GM12878 (cell line): ENCODE results near the gene SHROOM1. TPM values are rescaled to one million over a fixed set of nuclear protein-coding genes. Genes with fewer than 3 reads are reported as not detected.

Experiments used
- ATAC-seq: fragments of 200-7000 bp; cut with Tn5 transposase; 3 replicates; pipeline ENCODE4 v1.9.1; 2020; ENCODE audit warnings: mild to moderate bottlenecking, moderate library complexity
- BruUV-seq: library from RNA; stranded (reverse); fragments of 400-500 nt; replicated peaks from 2 replicates; lab custom pipeline; 2021; lab: Mats Ljungman, UMichigan
- CTCF ChIA-PET: fragments of 300-600 bp; sonication (Branson Sonifier 250); formaldehyde crosslinking; extraction: SDS; loops from one replicate; lab custom pipeline; 2021; ENCODE audit warnings: inconsistent platforms; lab: Yijun Ruan, JAX
- POLR2A ChIA-PET: fragments of 350-600 bp; formaldehyde crosslinking; extraction: SDS; loops from one replicate; lab custom pipeline; 2021; ENCODE audit warnings: inconsistent platforms; lab: Charles Lee
- RAD21 ChIA-PET: fragments of 300-600 bp; sonication (Branson Sonifier 250); formaldehyde crosslinking; loops from one replicate; lab custom pipeline; 2023; ENCODE audit warnings: antibody characterized with exemption; ENCODE audit not compliant: unreplicated experiment; lab: Charles Lee
- SMC1A ChIA-PET: fragments of 300-600 bp; sonication (Branson Sonifier 250); formaldehyde crosslinking; loops from one replicate; lab custom pipeline; 2023; ENCODE audit not compliant: unreplicated experiment, uncharacterized antibody; lab: Charles Lee
- DNase-seq: peaks from one replicate; pipeline ENCODE4 v3.0.0-alpha.2; 2011; ENCODE audit warnings: low read depth, low spot score
- FAIRE-seq: peaks from 3 replicates; lab custom pipeline; 2011; peaks lifted over from hg19 to GRCh38; lab: Jason Lieb, UNC
- H2AFZ ChIP-seq: 2 replicates; pipeline ENCODE4 v1.6.0; 2011; ENCODE audit warnings: low read depth, low read length, control low read depth; ENCODE audit not compliant: control insufficient read depth
- H3K27ac ChIP-seq: 2 replicates; pipeline ENCODE4 v1.5.1; 2011; ENCODE audit warnings: control low read depth; ENCODE audit not compliant: control insufficient read depth, insufficient read depth
- H3K27me3 ChIP-seq, 2 experiments: replicated peaks in 1 of 2; 2 replicates each; pipeline versions ENCODE4 v1.6.0 to v1.6.1; 2011; ENCODE audit warnings: low read length in 1 of 2; ENCODE audit not compliant: control insufficient read depth in 2 of 2, insufficient read depth in 2 of 2
- H3K36me3 ChIP-seq, 2 experiments: 2 replicates each; pipeline ENCODE4 v1.5.1; 2011; ENCODE audit warnings: low read length in 1 of 2; ENCODE audit not compliant: control insufficient read depth in 2 of 2, insufficient read depth in 2 of 2
- H3K4me1 ChIP-seq: 2 replicates; pipeline ENCODE4 v1.6.1; 2011; ENCODE audit warnings: mild to moderate bottlenecking, low read length, moderate library complexity, mixed read lengths; ENCODE audit not compliant: control insufficient read depth, insufficient read depth
- H3K4me2 ChIP-seq: 2 replicates; pipeline ENCODE4 v1.6.0; 2011; ENCODE audit warnings: control low read depth; ENCODE audit not compliant: control insufficient read depth, insufficient read depth
- H3K4me3 ChIP-seq: fragments of 200-600 bp; sonication (generic); 2 replicates; pipeline ENCODE4 v1.5.1; 2016
- H3K79me2 ChIP-seq: 2 replicates; pipeline ENCODE4 v1.6.0; 2011; ENCODE audit warnings: low read length; ENCODE audit not compliant: control insufficient read depth, insufficient read depth
- H3K9ac ChIP-seq: 2 replicates; pipeline ENCODE4 v1.8.0; 2011; ENCODE audit warnings: low read length, control low read depth, mixed read lengths; ENCODE audit not compliant: control insufficient read depth, insufficient read depth
- H3K9me3 ChIP-seq: replicated peaks from 3 replicates; pipeline ENCODE4 v1.5.1; 2011; ENCODE audit warnings: mild to moderate bottlenecking, low read length; ENCODE audit not compliant: control insufficient read depth, insufficient read depth
- H4K20me1 ChIP-seq: 2 replicates; pipeline ENCODE4 v1.6.0; 2011; ENCODE audit not compliant: control insufficient read depth, insufficient read depth
- FOS ChIP-seq: IDR thresholded peaks from 3 replicates; pipeline ENCODE4 v1.6.1; 2011; ENCODE audit warnings: borderline replicate concordance; ENCODE audit not compliant: insufficient read length; ENCODE audit errors: extremely low read depth
- GATAD2B ChIP-seq: fragments of 450-650 bp; conservative IDR thresholded peaks from 2 replicates; pipeline ENCODE4 v1.6.1; 2017; ENCODE audit warnings: low read depth, mild to moderate bottlenecking, moderate library complexity
- JUNB ChIP-seq: IDR thresholded peaks from 2 replicates; pipeline ENCODE4 v1.6.1; 2016; ENCODE audit warnings: antibody characterized with exemption, mild to moderate bottlenecking
- JUND ChIP-seq: IDR thresholded peaks from 2 replicates; pipeline ENCODE4 v1.6.1; 2012; ENCODE audit warnings: low read depth, mild to moderate bottlenecking, low read length, improper control_type of control experiment, moderate library complexity
- MYB ChIP-seq: fragments of 150-350 bp; IDR thresholded peaks from 2 replicates; pipeline ENCODE4 v1.6.1; 2014; ENCODE audit warnings: mild to moderate bottlenecking, low read depth, low read length, borderline replicate concordance
- NFYB ChIP-seq: IDR thresholded peaks from 2 replicates; pipeline ENCODE4 v1.6.1; 2011; ENCODE audit warnings: low read depth, mild to moderate bottlenecking, low read length, improper control_type of control experiment, moderate library complexity; ENCODE audit not compliant: insufficient read depth
- PML ChIP-seq: IDR thresholded peaks from 2 replicates; pipeline ENCODE4 v1.6.1; 2012; ENCODE audit warnings: low read length, inconsistent platforms
- POLR2A ChIP-seq: IDR thresholded peaks from 2 replicates; pipeline ENCODE4 v1.6.1; 2011; ENCODE audit warnings: low read depth, mild to moderate bottlenecking, low read length
- RCOR1 ChIP-seq: conservative IDR thresholded peaks from 2 replicates; pipeline ENCODE4 v1.6.1; 2012; ENCODE audit warnings: low read depth, low read length, improper control_type of control experiment
- SMARCA5 ChIP-seq: fragments of 450-650 bp; IDR thresholded peaks from 2 replicates; pipeline ENCODE4 v1.6.1; 2017; ENCODE audit warnings: mild to moderate bottlenecking
- SREBF2 ChIP-seq: IDR thresholded peaks from 2 replicates; pipeline ENCODE4 v1.6.1; 2012; ENCODE audit warnings: mild to moderate bottlenecking, low read length
- STAT3 ChIP-seq: IDR thresholded peaks from 2 replicates; pipeline ENCODE4 v1.6.1; 2011; ENCODE audit warnings: low read depth, low read length, improper control_type of control experiment
- TAF1 ChIP-seq: IDR thresholded peaks from 2 replicates; pipeline ENCODE4 v1.6.1; 2011; ENCODE audit warnings: mild to moderate bottlenecking, low read depth, low read length, borderline replicate concordance
- YBX1 ChIP-seq: fragments of 450-650 bp; IDR thresholded peaks from 2 replicates; pipeline ENCODE4 v1.6.1; 2016; ENCODE audit warnings: antibody characterized with exemption
- ZNF207 ChIP-seq: fragments of 450-650 bp; IDR thresholded peaks from 2 replicates; pipeline ENCODE4 v1.6.1; 2014; ENCODE audit warnings: antibody characterized with exemption, mild to moderate bottlenecking, borderline replicate concordance
- whole genome bisulfite sequencing: methylation state at CpG from one replicate; pipeline ENCODE4 v1.1.6; 2016; ENCODE audit warnings: low lambda C conversion rate; ENCODE audit not compliant: insufficient replicate concordance, insufficient coverage; ENCODE audit errors: missing lambda C conversion rate; 5-methylcytosine and 5-hydroxymethylcytosine counted together
- in situ Hi-C: fragments of 300-500 bp; cut with MboI; formaldehyde crosslinking; loops from 9 replicates; pipeline ENCODE4 v1.14.3; 2018; ENCODE audit warnings: mixed read lengths
- intact Hi-C: fragments of 100-400 bp; cut with micrococcal nuclease; formaldehyde crosslinking; loops from one replicate; pipeline ENCODE4 v1.14.2; 2022; ENCODE audit not compliant: unreplicated experiment
- polyA plus RNA-seq, 11 experiments: library from polyadenylated mRNA; depleted of rRNA in 4 of 11; unstranded in 6 of 11; stranded (reverse) in 5 of 11; fragments of >200 nt; fragmentation: Nextera tagmentation in 4 of 11; fragmentation: Illumina TruSeq in 1 of 11; extraction: Ambion mirVana in 4 of 11; extraction: Trizol in 1 of 11; gene quantifications; 1 replicate in 1 of 11; 2 replicates in 10 of 11; pipeline versions ENCODE4 v1.2.1 to v1.2.3, GENCODE V29; 2011 to 2016; ENCODE audit warnings: inconsistent platforms in 2 of 11, missing spikeins in 2 of 11, low read depth in 1 of 11
- total RNA-seq, 4 experiments: library from RNA; depleted of rRNA in 3 of 4; stranded (reverse); fragments of >200 nt in 3 of 4; fragmentation: Illumina TruSeq in 1 of 4; extraction: Trizol in 1 of 4; gene quantifications; 2 replicates each; pipeline versions ENCODE4 v1.2.1 to v1.2.3, GENCODE V29; 2013 to 2021
- TF ChIP-seq, protein P1 (sequence below): IDR thresholded peaks from 2 replicates; pipeline ENCODE4 v1.6.1; 2012; ENCODE audit warnings: low read length, inconsistent platforms
- TF ChIP-seq, protein P2 (sequence below): fragments of 450-650 bp; IDR thresholded peaks from 2 replicates; pipeline ENCODE4 v1.6.1; 2017; ENCODE audit warnings: mild to moderate bottlenecking, moderate library complexity
- TF ChIP-seq, protein P3 (sequence below): IDR thresholded peaks from 2 replicates; pipeline ENCODE4 v1.6.1; 2012; ENCODE audit warnings: low read depth, low read length, improper control_type of control experiment

Gene SHROOM1
- total and polyA plus RNA-seq, 10 of the 15 experiments (the other 5 are each of a cell fraction or from before 2014, with no cell fraction given): 0.05 to 3.9 (median 1.3) TPM

DNA sequence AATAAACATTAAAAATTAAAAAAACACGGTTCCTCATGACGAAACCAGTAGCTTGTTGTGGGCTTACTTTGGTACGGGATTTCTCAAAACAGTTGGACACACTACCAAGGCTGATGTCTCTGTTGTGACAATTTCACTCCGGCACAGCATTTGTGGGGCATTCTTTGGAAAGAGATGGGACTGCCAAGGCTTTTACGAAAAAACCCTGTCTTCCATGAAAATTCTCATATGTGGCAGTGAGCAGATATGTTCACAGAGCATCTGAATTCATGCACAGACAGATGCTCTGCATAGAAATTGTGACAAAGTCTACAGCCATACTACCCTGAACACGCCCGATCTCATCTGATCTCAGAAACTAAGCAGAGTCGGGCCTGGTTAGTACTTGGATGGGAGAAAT, 17.8 kb upstream of the SHROOM1 start:
- ChIA-PET CTCF (interaction anchor here (0.6 to 1.3 kb wide), 5 partner anchors 10 to 28 kb away, joined by 3 to 4 read pairs (median 3); no protein-coding TSS in a partner anchor), RAD21 (interaction anchor here (0.6 kb wide), 1 partner anchor 407 kb away, joined by 3 read pairs; no protein-coding TSS in a partner anchor), POLR2A (no interaction called here)
- no peak for FAIRE-seq
- no peak overlapping the region for H3K4me2 ChIP-seq
- H3K36me3 ChIP-seq: no peaks in the 10 kb centered on the region
- WGBS: 80% methylated on average over 8 of the region's 8 CpGs
- TF ChIP-seq TAF1 (no peak), POLR2A (no peak), RCOR1 (no peak), MYB (no peak), JUNB (no peak), ZNF207 (no peak), STAT3 (no peak), PML (no peak), FOS (no peak), SMARCA5 (no peak), GATAD2B (no peak), JUND (no peak), SREBF2 (no peak), YBX1 (no peak), NFYB (no peak)
- TF ChIP-seq, protein P1, sequence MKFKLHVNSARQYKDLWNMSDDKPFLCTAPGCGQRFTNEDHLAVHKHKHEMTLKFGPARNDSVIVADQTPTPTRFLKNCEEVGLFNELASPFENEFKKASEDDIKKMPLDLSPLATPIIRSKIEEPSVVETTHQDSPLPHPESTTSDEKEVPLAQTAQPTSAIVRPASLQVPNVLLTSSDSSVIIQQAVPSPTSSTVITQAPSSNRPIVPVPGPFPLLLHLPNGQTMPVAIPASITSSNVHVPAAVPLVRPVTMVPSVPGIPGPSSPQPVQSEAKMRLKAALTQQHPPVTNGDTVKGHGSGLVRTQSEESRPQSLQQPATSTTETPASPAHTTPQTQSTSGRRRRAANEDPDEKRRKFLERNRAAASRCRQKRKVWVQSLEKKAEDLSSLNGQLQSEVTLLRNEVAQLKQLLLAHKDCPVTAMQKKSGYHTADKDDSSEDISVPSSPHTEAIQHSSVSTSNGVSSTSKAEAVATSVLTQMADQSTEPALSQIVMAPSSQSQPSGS: no peak
- TF ChIP-seq, protein P2, sequence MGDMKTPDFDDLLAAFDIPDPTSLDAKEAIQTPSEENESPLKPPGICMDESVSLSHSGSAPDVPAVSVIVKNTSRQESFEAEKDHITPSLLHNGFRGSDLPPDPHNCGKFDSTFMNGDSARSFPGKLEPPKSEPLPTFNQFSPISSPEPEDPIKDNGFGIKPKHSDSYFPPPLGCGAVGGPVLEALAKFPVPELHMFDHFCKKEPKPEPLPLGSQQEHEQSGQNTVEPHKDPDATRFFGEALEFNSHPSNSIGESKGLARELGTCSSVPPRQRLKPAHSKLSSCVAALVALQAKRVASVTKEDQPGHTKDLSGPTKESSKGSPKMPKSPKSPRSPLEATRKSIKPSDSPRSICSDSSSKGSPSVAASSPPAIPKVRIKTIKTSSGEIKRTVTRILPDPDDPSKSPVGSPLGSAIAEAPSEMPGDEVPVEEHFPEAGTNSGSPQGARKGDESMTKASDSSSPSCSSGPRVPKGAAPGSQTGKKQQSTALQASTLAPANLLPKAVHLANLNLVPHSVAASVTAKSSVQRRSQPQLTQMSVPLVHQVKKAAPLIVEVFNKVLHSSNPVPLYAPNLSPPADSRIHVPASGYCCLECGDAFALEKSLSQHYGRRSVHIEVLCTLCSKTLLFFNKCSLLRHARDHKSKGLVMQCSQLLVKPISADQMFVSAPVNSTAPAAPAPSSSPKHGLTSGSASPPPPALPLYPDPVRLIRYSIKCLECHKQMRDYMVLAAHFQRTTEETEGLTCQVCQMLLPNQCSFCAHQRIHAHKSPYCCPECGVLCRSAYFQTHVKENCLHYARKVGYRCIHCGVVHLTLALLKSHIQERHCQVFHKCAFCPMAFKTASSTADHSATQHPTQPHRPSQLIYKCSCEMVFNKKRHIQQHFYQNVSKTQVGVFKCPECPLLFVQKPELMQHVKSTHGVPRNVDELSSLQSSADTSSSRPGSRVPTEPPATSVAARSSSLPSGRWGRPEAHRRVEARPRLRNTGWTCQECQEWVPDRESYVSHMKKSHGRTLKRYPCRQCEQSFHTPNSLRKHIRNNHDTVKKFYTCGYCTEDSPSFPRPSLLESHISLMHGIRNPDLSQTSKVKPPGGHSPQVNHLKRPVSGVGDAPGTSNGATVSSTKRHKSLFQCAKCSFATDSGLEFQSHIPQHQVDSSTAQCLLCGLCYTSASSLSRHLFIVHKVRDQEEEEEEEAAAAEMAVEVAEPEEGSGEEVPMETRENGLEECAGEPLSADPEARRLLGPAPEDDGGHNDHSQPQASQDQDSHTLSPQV: no peak
- TF ChIP-seq, protein P3, sequence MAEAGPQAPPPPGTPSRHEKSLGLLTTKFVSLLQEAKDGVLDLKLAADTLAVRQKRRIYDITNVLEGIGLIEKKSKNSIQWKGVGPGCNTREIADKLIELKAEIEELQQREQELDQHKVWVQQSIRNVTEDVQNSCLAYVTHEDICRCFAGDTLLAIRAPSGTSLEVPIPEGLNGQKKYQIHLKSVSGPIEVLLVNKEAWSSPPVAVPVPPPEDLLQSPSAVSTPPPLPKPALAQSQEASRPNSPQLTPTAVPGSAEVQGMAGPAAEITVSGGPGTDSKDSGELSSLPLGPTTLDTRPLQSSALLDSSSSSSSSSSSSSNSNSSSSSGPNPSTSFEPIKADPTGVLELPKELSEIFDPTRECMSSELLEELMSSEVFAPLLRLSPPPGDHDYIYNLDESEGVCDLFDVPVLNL: no peak
- TF ChIP-seq, all 136 proteins: peak for 0
- ATAC-seq: no peak
- Histone ChIP-seq H3K4me1 (no peaks in the 10 kb centered on the region), H3K4me3 (no peak overlapping the region), H4K20me1 (no peaks in the 10 kb centered on the region), H2AFZ (no peak overlapping the region), H3K27ac (no peak overlapping the region), H3K27me3 (no peaks in the 10 kb centered on the region), H3K9ac (no peak overlapping the region), H3K79me2 (no peaks in the 10 kb centered on the region), H3K9me3 (no peaks in the 10 kb centered on the region)
- BruUV-seq: no TSS peak
- intact Hi-C loops: no loop called here
- in situ Hi-C loops: no loop called here
- DNase-seq: no peak
- SMC1A ChIA-PET: interaction anchor here (0.8 to 1.9 kb wide), 4 partner anchors 10 to 18 kb away, joined by 3 to 5 read pairs (median 4); partner anchors contain the start of genes GDF9 and UQCRQ
